H1 (cell line): Measurements from ENCODE around the gene SLC35F1. TPM values are rescaled to one million over a fixed set of nuclear protein-coding genes. Genes with fewer than 3 reads are reported as not detected.

Experiments used
- CTCF ChIA-PET: fragments of 300-600 bp; sonication (Branson Sonifier 250); formaldehyde crosslinking; loops from one replicate; lab custom pipeline; 2021; ENCODE audit not compliant: partially characterized antibody; lab: Charles Lee
- POLR2A ChIA-PET: fragments of 300-600 bp; sonication (Branson Sonifier 250); formaldehyde crosslinking; loops from one replicate; lab custom pipeline; 2021; ENCODE audit warnings: inconsistent platforms; ENCODE audit not compliant: partially characterized antibody; lab: Charles Lee
- DNase-seq, 2 experiments: peaks; one replicate each; pipeline versions ENCODE4 v3.0.0 to v3.0.0-alpha.2; 2010 to 2022; ENCODE audit warnings: low spot score in 2 of 2, low read depth in 1 of 2, mixed read lengths in 1 of 2
- FAIRE-seq: peaks from 2 replicates; lab custom pipeline; 2011; peaks lifted over from hg19 to GRCh38; lab: Jason Lieb, UNC
- H2AFZ ChIP-seq: 2 replicates; pipeline ENCODE4 v1.8.1; 2012; ENCODE audit warnings: low read length, inconsistent platforms
- H2AK5ac ChIP-seq: 2 replicates; pipeline ENCODE4 v1.6.1; 2013; ENCODE audit warnings: low read depth, low read length
- H2BK120ac ChIP-seq: replicated peaks from 2 replicates; pipeline ENCODE3; 2013; ENCODE audit warnings: low read depth, low read length, inconsistent platforms
- H2BK12ac ChIP-seq: 2 replicates; pipeline ENCODE4 v1.6.1; 2013; ENCODE audit warnings: low read depth, low read length
- H2BK15ac ChIP-seq: 2 replicates; pipeline ENCODE4 v1.6.1; 2013; ENCODE audit warnings: low read length
- H2BK20ac ChIP-seq: 2 replicates; pipeline ENCODE4 v1.6.1; 2013; ENCODE audit warnings: low read length
- H2BK5ac ChIP-seq: 2 replicates; pipeline ENCODE4 v1.6.1; 2013; ENCODE audit warnings: low read depth, low read length
- H3K14ac ChIP-seq: 2 replicates; pipeline ENCODE4 v1.6.1; 2013; ENCODE audit warnings: inconsistent platforms; ENCODE audit not compliant: insufficient read length
- H3K18ac ChIP-seq: 2 replicates; pipeline ENCODE4 v1.6.1; 2013; ENCODE audit warnings: low read length; ENCODE audit errors: extremely low read depth
- H3K23ac ChIP-seq: 2 replicates; pipeline ENCODE4 v1.6.1; 2013; ENCODE audit warnings: inconsistent platforms; ENCODE audit not compliant: insufficient read length
- H3K23me2 ChIP-seq: 2 replicates; pipeline ENCODE4 v1.6.1; 2013; ENCODE audit warnings: low read depth, low read length
- H3K27ac ChIP-seq: 2 replicates; pipeline ENCODE4 v1.6.1; 2011; ENCODE audit warnings: low read depth, low read length, inconsistent platforms
- H3K27me3 ChIP-seq, 4 experiments: replicated peaks in 1 of 4; 1 replicate in 1 of 4; 2 replicates in 3 of 4; pipeline versions ENCODE4 v1.6.1 to v1.8.1; 2011 to 2013; ENCODE audit warnings: low read length in 3 of 4, mild to moderate bottlenecking in 3 of 4, inconsistent platforms in 2 of 4, mixed read lengths in 2 of 4, moderate library complexity in 1 of 4; ENCODE audit not compliant: control insufficient read depth in 3 of 4, insufficient read depth in 3 of 4; ENCODE audit errors: extremely low read depth in 1 of 4
- H3K36me3 ChIP-seq, 4 experiments: 2 replicates each; pipeline versions ENCODE4 v1.6.1 to v1.8.1; 2011 to 2013; ENCODE audit warnings: mild to moderate bottlenecking in 4 of 4, low read length in 3 of 4, moderate library complexity in 2 of 4, control low read depth in 1 of 4, inconsistent platforms in 1 of 4; ENCODE audit not compliant: insufficient read depth in 4 of 4, control insufficient read depth in 2 of 4
- H3K4ac ChIP-seq: replicated peaks from 2 replicates; pipeline ENCODE3; 2013; ENCODE audit warnings: low read length, low read depth, mixed read lengths, inconsistent platforms; ENCODE audit not compliant: insufficient read length
- H3K4me1 ChIP-seq, 4 experiments: replicated peaks in 1 of 4; 1 replicate in 1 of 4; 2 replicates in 3 of 4; pipeline versions ENCODE4 v1.6.1 to v1.8.1; 2011 to 2013; ENCODE audit warnings: low read length in 3 of 4, inconsistent platforms in 2 of 4, mixed read lengths in 1 of 4; ENCODE audit not compliant: insufficient read depth in 4 of 4, control insufficient read depth in 3 of 4
- H3K4me2 ChIP-seq, 2 experiments: 2 replicates each; pipeline versions ENCODE4 v1.6.1 to v1.8.1; 2011 to 2013; ENCODE audit warnings: low read depth in 2 of 2, low read length in 2 of 2, control low read depth in 1 of 2, inconsistent platforms in 1 of 2, mild to moderate bottlenecking in 1 of 2; ENCODE audit not compliant: insufficient read depth in 1 of 2
- H3K4me3 ChIP-seq, 4 experiments: fragments of 200-600, 300-600 bp in 1 of 4; sonication (generic), shearing (Covaris generic), sonication (Bioruptor Twin) in 1 of 4; 2 replicates each; pipeline versions ENCODE4 v1.5.1 to v1.8.1; 2011 to 2016; ENCODE audit warnings: low read length in 4 of 4, low read depth in 3 of 4, control low read depth in 2 of 4, inconsistent platforms in 2 of 4, mild to moderate bottlenecking in 2 of 4, mixed read lengths in 1 of 4, moderate library complexity in 1 of 4; ENCODE audit not compliant: insufficient read depth in 2 of 4; ENCODE audit errors: extremely low read depth in 1 of 4
- H3K56ac ChIP-seq: replicated peaks from 2 replicates; pipeline ENCODE3; 2013; ENCODE audit warnings: low read depth, mild to moderate bottlenecking, mixed read lengths, low read length, inconsistent platforms; ENCODE audit not compliant: insufficient read length
- H3K79me1 ChIP-seq: 2 replicates; pipeline ENCODE4 v1.6.1; 2013; ENCODE audit warnings: low read depth, low read length, control low read depth
- H3K79me2 ChIP-seq, 2 experiments: 2 replicates each; pipeline versions ENCODE4 v1.6.1 to v1.8.1; 2012 to 2013; ENCODE audit warnings: low read length in 2 of 2, mild to moderate bottlenecking in 2 of 2, inconsistent platforms in 1 of 2; ENCODE audit not compliant: insufficient read depth in 2 of 2, control insufficient read depth in 1 of 2
- H3K9ac ChIP-seq, 4 experiments: replicated peaks in 1 of 4; 1 replicate in 1 of 4; 2 replicates in 3 of 4; pipeline versions ENCODE4 v1.6.1 to v1.8.1; 2011 to 2013; ENCODE audit warnings: low read depth in 3 of 4, low read length in 3 of 4, control low read depth in 2 of 4, mild to moderate bottlenecking in 2 of 4, moderate library complexity in 2 of 4, inconsistent platforms in 1 of 4; ENCODE audit errors: extremely low read depth in 1 of 4
- H3K9me3 ChIP-seq, 2 experiments: 2 replicates each; pipeline versions ENCODE4 v1.6.1 to v1.8.1; 2012 to 2013; ENCODE audit warnings: mild to moderate bottlenecking in 2 of 2, moderate library complexity in 2 of 2, control low read depth in 1 of 2, inconsistent platforms in 1 of 2, low read depth in 1 of 2, low read length in 1 of 2, mixed read lengths in 1 of 2; ENCODE audit not compliant: insufficient read depth in 2 of 2
- H4K20me1 ChIP-seq, 2 experiments: replicated peaks in 1 of 2; 2 replicates each; pipeline versions ENCODE3 to v1.8.1; 2011 to 2013; ENCODE audit warnings: inconsistent platforms in 2 of 2, low read length in 2 of 2, mild to moderate bottlenecking in 1 of 2; ENCODE audit not compliant: insufficient read depth in 2 of 2, control insufficient read depth in 1 of 2
- H4K5ac ChIP-seq: 2 replicates; pipeline ENCODE4 v1.6.1; 2013; ENCODE audit warnings: low read length, low read depth, mixed read lengths, inconsistent platforms; ENCODE audit not compliant: insufficient read length
- H4K8ac ChIP-seq: 2 replicates; pipeline ENCODE4 v1.8.0; 2013; ENCODE audit warnings: mild to moderate bottlenecking, moderate library complexity, low read length, inconsistent platforms; ENCODE audit not compliant: insufficient read depth; ENCODE audit errors: extremely low read depth
- H4K91ac ChIP-seq: replicated peaks from 2 replicates; pipeline ENCODE3; 2013; ENCODE audit warnings: low read length, mixed read lengths, inconsistent platforms; ENCODE audit not compliant: insufficient read length
- CBX5 ChIP-seq: fragments of 300-800, 300-1000 bp; sonication (generic); IDR thresholded peaks from 2 replicates; pipeline ENCODE4 v1.7.1; 2016; ENCODE audit warnings: antibody characterized with exemption, low read length, low read depth
- CHD2 ChIP-seq: IDR thresholded peaks from 2 replicates; pipeline ENCODE4 v1.6.1; 2012; ENCODE audit warnings: low read length, improper control_type of control experiment
- EGR1 ChIP-seq: IDR thresholded peaks from 2 replicates; pipeline ENCODE4 v1.6.1; 2011; ENCODE audit warnings: low read depth, low read length, borderline replicate concordance
- EP300 ChIP-seq, 2 experiments: IDR thresholded peaks; 1 replicate in 1 of 2; 2 replicates in 1 of 2; pipeline ENCODE4 v1.6.1; 2011 to 2012; ENCODE audit warnings: low read depth in 2 of 2, low read length in 2 of 2, mild to moderate bottlenecking in 2 of 2, borderline replicate concordance in 1 of 2, inconsistent platforms in 1 of 2, moderate library complexity in 1 of 2
- JUN ChIP-seq: IDR thresholded peaks from 2 replicates; pipeline ENCODE4 v1.6.1; 2011; ENCODE audit warnings: low read depth, mild to moderate bottlenecking, improper control_type of control experiment, low read length
- MAFK ChIP-seq: IDR thresholded peaks from 2 replicates; pipeline ENCODE4 v1.6.1; 2012; ENCODE audit warnings: low read depth, mild to moderate bottlenecking, improper control_type of control experiment, low read length
- RBBP5 ChIP-seq: IDR thresholded peaks from 2 replicates; pipeline ENCODE4 v1.7.1; 2012; ENCODE audit warnings: low read depth, mild to moderate bottlenecking, inconsistent platforms, low read length, moderate library complexity, borderline replicate concordance
- RXRA ChIP-seq: IDR thresholded peaks from 2 replicates; pipeline ENCODE4 v1.6.1; 2011; ENCODE audit warnings: low read depth, mild to moderate bottlenecking, low read length, moderate library complexity; ENCODE audit not compliant: insufficient read depth
- SRF ChIP-seq: IDR thresholded peaks from 2 replicates; pipeline ENCODE4 v1.6.1; 2011; ENCODE audit warnings: mild to moderate bottlenecking, low read depth, low read length, moderate library complexity
- TAF7 ChIP-seq: optimal IDR thresholded peaks from 2 replicates; pipeline ENCODE3; 2011; ENCODE audit warnings: low read depth, mild to moderate bottlenecking, inconsistent platforms, low read length, moderate library complexity, borderline replicate concordance
- TBP ChIP-seq: IDR thresholded peaks from 2 replicates; pipeline ENCODE4 v1.6.1; 2011; ENCODE audit warnings: low read depth, low read length, improper control_type of control experiment
- ZNF274 ChIP-seq: IDR thresholded peaks from 2 replicates; pipeline ENCODE4 v1.7.0; 2012; ENCODE audit warnings: low read length, borderline replicate concordance; ENCODE audit errors: extremely low read depth
- WGBS, 2 experiments: shearing (Covaris generic) in 1 of 2; methylation state at CpG; one replicate each; pipeline versions ENCODE4 v1.1.6 to v1.1.7; 2013 to 2015; ENCODE audit warnings: low lambda C conversion rate in 2 of 2, mixed read lengths in 2 of 2, inconsistent platforms in 1 of 2, low coverage in 1 of 2, missing lambda C conversion rate in 1 of 2; ENCODE audit not compliant: insufficient replicate concordance in 2 of 2, insufficient coverage in 1 of 2, insufficient read length in 1 of 2; ENCODE audit errors: extremely low coverage in 1 of 2, missing lambda C conversion rate in 1 of 2; 5-methylcytosine and 5-hydroxymethylcytosine counted together
- polyA plus RNA-seq, 7 experiments: library from polyadenylated mRNA; depleted of rRNA in 3 of 7; stranded (reverse) in 5 of 7; unstranded in 2 of 7; fragments of >200 nt in 5 of 7; fragments of 200-250 nt in 2 of 7; gene quantifications; 1 replicate in 5 of 7; 2 replicates in 1 of 7; 4 replicates in 1 of 7; pipeline versions ENCODE4 v1.2.1 to v1.2.3, GENCODE V29; 2011 to 2013; ENCODE audit warnings: missing spikeins in 2 of 7, mixed read lengths in 2 of 7
- total RNA-seq: library from RNA; stranded (reverse); fragmentation: NEBNext Ultra II Directional; extraction: Animal tissue kit (Norgen Biotek cat#: 25700); gene quantifications from 2 replicates; pipeline ENCODE4 v1.2.1, GENCODE V29; 2021
- TF ChIP-seq, protein P1 (sequence below): IDR thresholded peaks from 2 replicates; pipeline ENCODE4 v1.6.1; 2012; ENCODE audit warnings: low read length, inconsistent platforms

The SLC35F1 gene
- total and polyA plus RNA-seq, 2 of the 8 experiments (the other 6 are each of a cell fraction or from before 2014, with no cell fraction given) = 7.0 to 10.0 TPM

DNA sequence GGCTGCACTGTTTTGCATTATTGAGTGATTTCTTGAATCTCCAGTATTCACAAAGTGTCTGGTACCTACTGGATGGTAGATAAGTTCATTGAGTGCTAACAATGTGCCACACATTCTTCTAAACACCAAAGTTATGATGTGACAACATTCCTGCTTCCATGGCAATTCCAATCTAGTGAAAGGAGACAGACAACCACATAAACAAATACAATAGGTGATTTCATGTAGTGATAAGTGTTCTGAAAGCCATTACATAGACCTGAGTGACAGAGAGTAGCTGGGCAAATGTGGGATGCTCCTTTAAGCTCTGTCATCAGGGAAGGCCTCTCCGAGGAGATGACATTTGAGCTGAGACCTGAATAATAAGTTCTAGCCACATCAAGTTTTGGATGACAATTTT, 295.5 kb downstream of the SLC35F1 start:
- peaks cover 2 to 11% (median 5%) of the 10 kb centered on the region in 4 experiments; a peak in 4 of 7 replicates for H3K4me1 ChIP-seq
- H4K8ac ChIP-seq = no peak overlapping the region
- H3K36me3 ChIP-seq = no peaks in the 10 kb centered on the region
- no peak overlapping the region for H4K5ac ChIP-seq
- H3K9me3 ChIP-seq = no peaks in the 10 kb centered on the region
- no peak overlapping the region for H3K4ac ChIP-seq
- no peak overlapping the region for H2BK15ac ChIP-seq
- no peaks in the 10 kb centered on the region for H3K79me2 ChIP-seq
- H3K27ac ChIP-seq = no peak overlapping the region
- H2BK120ac ChIP-seq = no peak overlapping the region
- no peak overlapping the region for H3K56ac ChIP-seq
- no peak overlapping the region for H2BK12ac ChIP-seq
- H4K20me1 ChIP-seq = no peaks in the 10 kb centered on the region
- no peaks in the 10 kb centered on the region for H3K79me1 ChIP-seq
- DNase-seq = no peak
- no peak overlapping the region for H2BK20ac ChIP-seq
- no peak overlapping the region for H3K14ac ChIP-seq
- H3K4me3 ChIP-seq = no peak overlapping the region
- H3K18ac ChIP-seq = no peak overlapping the region
- H2AFZ ChIP-seq = no peak overlapping the region
- POLR2A ChIA-PET = no interaction called here
- H2BK5ac ChIP-seq = no peak overlapping the region
- H3K27me3 ChIP-seq = no peaks in the 10 kb centered on the region
- H3K4me2 ChIP-seq = no peak overlapping the region
- H4K91ac ChIP-seq = no peak overlapping the region
- no peak overlapping the region for H3K23ac ChIP-seq
- H3K23me2 ChIP-seq = peaks cover 1% of the 10 kb centered on the region; the same call in 1 of the 2 replicates
- no peak for FAIRE-seq
- no peak overlapping the region for H3K9ac ChIP-seq
- CTCF ChIA-PET = no interaction called here
- H2AK5ac ChIP-seq = no peak overlapping the region
- WGBS, 2 experiments = 89% methylated on average over 1 of the region's 1 CpG; no CpG with 5 or more reads in 1 of the 2 experiments
- TF ChIP-seq RBBP5 (no peak), TBP (no peak), JUN (no peak), EGR1 (no peak), CHD2 (no peak), SRF (no peak), ZNF274 (no peak), TAF7 (no peak), EP300 (IDR thresholded peaks at IDR 0.05; ENCODE audit: borderline replicate concordance in 1 of 2, low read depth in 2 of 2, low read length in 2 of 2) (no peak), CBX5 (no peak), MAFK (no peak), RXRA (no peak)
- TF ChIP-seq, protein P1, sequence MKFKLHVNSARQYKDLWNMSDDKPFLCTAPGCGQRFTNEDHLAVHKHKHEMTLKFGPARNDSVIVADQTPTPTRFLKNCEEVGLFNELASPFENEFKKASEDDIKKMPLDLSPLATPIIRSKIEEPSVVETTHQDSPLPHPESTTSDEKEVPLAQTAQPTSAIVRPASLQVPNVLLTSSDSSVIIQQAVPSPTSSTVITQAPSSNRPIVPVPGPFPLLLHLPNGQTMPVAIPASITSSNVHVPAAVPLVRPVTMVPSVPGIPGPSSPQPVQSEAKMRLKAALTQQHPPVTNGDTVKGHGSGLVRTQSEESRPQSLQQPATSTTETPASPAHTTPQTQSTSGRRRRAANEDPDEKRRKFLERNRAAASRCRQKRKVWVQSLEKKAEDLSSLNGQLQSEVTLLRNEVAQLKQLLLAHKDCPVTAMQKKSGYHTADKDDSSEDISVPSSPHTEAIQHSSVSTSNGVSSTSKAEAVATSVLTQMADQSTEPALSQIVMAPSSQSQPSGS = no peak
